ENCODE data around the gene AKAP10.

DNA sequence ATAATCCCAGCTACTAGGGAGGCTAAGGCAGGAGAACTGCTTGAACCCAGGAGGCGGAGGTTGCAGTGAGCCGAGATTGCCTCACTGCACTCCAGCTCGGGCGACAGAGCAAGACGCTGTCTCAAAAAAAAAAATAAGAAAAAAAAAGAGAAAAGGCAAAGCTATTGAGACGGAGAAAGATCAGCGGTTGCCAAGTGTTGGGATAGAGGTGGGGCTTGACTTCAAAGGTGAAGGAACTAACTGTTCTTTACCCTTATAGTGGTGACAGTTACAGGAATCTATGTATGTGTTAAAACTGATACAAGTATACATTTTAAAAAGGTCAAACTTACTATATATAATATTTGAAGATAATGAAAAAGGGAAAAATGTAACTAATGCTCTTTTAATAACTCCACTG lies 22.5 kb downstream of the AKAP10 start:
- TF ChIP-seq, protein P1, sequence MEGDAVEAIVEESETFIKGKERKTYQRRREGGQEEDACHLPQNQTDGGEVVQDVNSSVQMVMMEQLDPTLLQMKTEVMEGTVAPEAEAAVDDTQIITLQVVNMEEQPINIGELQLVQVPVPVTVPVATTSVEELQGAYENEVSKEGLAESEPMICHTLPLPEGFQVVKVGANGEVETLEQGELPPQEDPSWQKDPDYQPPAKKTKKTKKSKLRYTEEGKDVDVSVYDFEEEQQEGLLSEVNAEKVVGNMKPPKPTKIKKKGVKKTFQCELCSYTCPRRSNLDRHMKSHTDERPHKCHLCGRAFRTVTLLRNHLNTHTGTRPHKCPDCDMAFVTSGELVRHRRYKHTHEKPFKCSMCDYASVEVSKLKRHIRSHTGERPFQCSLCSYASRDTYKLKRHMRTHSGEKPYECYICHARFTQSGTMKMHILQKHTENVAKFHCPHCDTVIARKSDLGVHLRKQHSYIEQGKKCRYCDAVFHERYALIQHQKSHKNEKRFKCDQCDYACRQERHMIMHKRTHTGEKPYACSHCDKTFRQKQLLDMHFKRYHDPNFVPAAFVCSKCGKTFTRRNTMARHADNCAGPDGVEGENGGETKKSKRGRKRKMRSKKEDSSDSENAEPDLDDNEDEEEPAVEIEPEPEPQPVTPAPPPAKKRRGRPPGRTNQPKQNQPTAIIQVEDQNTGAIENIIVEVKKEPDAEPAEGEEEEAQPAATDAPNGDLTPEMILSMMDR (conservative IDR thresholded peaks at IDR 0.05; ENCODE audit: low read depth, low read length) = no peak
- no peak for TF ChIP-seq EZH2 (IDR thresholded peaks at IDR 0.05; ENCODE audit: low read length, unreplicated experiment)

Measured in PC-3 (cell line).